Measurements from ENCODE around the gene XPR1.
"Not testable (repeated sequence)": the region's sequence is repeated elsewhere in the genome, so short reads cannot be mapped to it uniquely, and the experiment has no call there.

The XPR1 gene

GRCh38 chr1:180815188-180815587 is 183.4 kb downstream of the XPR1 start:
- H3K79me2 ChIP-seq (ENCODE audit: insufficient read depth, low read length) = no peaks in the 10 kb centered on the region
- no peak overlapping the region for H3K4me2 ChIP-seq (ENCODE audit: low read depth, low read length, poor library complexity, severe bottlenecking)
- H4K20me1 ChIP-seq (ENCODE audit: insufficient read depth, low read length, poor library complexity, severe bottlenecking) = no peaks in the 10 kb centered on the region
- H3K4me3 ChIP-seq (ENCODE audit: low read length, poor library complexity, severe bottlenecking) = no peak overlapping the region
- no peak overlapping the region for H3K9ac ChIP-seq (ENCODE audit: low read depth, low read length, poor library complexity, severe bottlenecking)
- no peaks in the 10 kb centered on the region for H3K9me3 ChIP-seq (ENCODE audit: insufficient read depth, low read depth, low read length)
- TF ChIP-seq EZH2phosphoT487 (IDR thresholded peaks at IDR 0.05; ENCODE audit: borderline replicate concordance) (no peak), CTCF (conservative IDR thresholded peaks at IDR 0.05; ENCODE audit: low read length) (no peak)
- H3K27me3 ChIP-seq (ENCODE audit: insufficient read depth, low read length, poor library complexity, severe bottlenecking) = no peaks in the 10 kb centered on the region
- H3K4me1 ChIP-seq (ENCODE audit: insufficient read depth, low read length, poor library complexity, severe bottlenecking) = peaks cover 6% of the 10 kb centered on the region
- H3K9me2 ChIP-seq (replicated peaks; ENCODE audit: low read depth, low read length) = no peaks in the 10 kb centered on the region
- peaks cover 14% of the 10 kb centered on the region; the same call in 1 of the 2 replicates for H3K36me3 ChIP-seq (ENCODE audit: insufficient read depth, low read length)
- H2AFZ ChIP-seq (ENCODE audit: low read length) = no peak overlapping the region
- no peaks in the 10 kb centered on the region for H3F3A ChIP-seq (ENCODE audit: low read depth)

GRCh38 chr1:180816132-180816531 is 184.3 kb downstream of the XPR1 start:
- Histone ChIP-seq H3K4me2 (ENCODE audit: low read depth, low read length, poor library complexity, severe bottlenecking) (no peak overlapping the region), H3K9me3 (ENCODE audit: insufficient read depth, low read depth, low read length) (no peaks in the 10 kb centered on the region), H3K4me1 (ENCODE audit: insufficient read depth, low read length, poor library complexity, severe bottlenecking) (peaks cover 6% of the 10 kb centered on the region), H3K27me3 (ENCODE audit: insufficient read depth, low read length, poor library complexity, severe bottlenecking) (no peaks in the 10 kb centered on the region), H4K20me1 (ENCODE audit: insufficient read depth, low read length, poor library complexity, severe bottlenecking) (no peaks in the 10 kb centered on the region), H3F3A (ENCODE audit: low read depth) (no peaks in the 10 kb centered on the region), H3K4me3 (ENCODE audit: low read length, poor library complexity, severe bottlenecking) (no peak overlapping the region), H2AFZ (ENCODE audit: low read length) (no peak overlapping the region), H3K79me2 (ENCODE audit: insufficient read depth, low read length) (no peaks in the 10 kb centered on the region), H3K9me2 (replicated peaks; ENCODE audit: low read depth, low read length) (no peaks in the 10 kb centered on the region), H3K9ac (ENCODE audit: low read depth, low read length, poor library complexity, severe bottlenecking) (no peak overlapping the region), H3K36me3 (ENCODE audit: insufficient read depth, low read length) (peaks cover 14% of the 10 kb centered on the region; the same call in 1 of the 2 replicates)
- TF ChIP-seq CTCF (conservative IDR thresholded peaks at IDR 0.05; ENCODE audit: low read length) (no peak), EZH2phosphoT487 (IDR thresholded peaks at IDR 0.05; ENCODE audit: borderline replicate concordance) (no peak)

- Histone ChIP-seq H3K9ac (ENCODE audit: low read depth, low read length, poor library complexity, severe bottlenecking) (no peak overlapping the region), H3K9me3 (ENCODE audit: insufficient read depth, low read depth, low read length) (no peaks in the 10 kb centered on the region), H3K4me3 (ENCODE audit: low read length, poor library complexity, severe bottlenecking) (no peak overlapping the region), H3K79me2 (ENCODE audit: insufficient read depth, low read length) (no peaks in the 10 kb centered on the region), H3K36me3 (ENCODE audit: insufficient read depth, low read length) (0 out of 2 replicates have a peak, but pooled peaks cover 6% of the 10 kb centered on the region), H3K9me2 (replicated peaks; ENCODE audit: low read depth, low read length) (no peaks in the 10 kb centered on the region), H3F3A (ENCODE audit: low read depth) (no peaks in the 10 kb centered on the region), H2AFZ (ENCODE audit: low read length) (no peak overlapping the region), H3K4me1 (ENCODE audit: insufficient read depth, low read length, poor library complexity, severe bottlenecking) (no peaks in the 10 kb centered on the region), H4K20me1 (ENCODE audit: insufficient read depth, low read length, poor library complexity, severe bottlenecking) (no peaks in the 10 kb centered on the region), H3K4me2 (ENCODE audit: low read depth, low read length, poor library complexity, severe bottlenecking) (no peak overlapping the region), H3K27me3 (ENCODE audit: insufficient read depth, low read length, poor library complexity, severe bottlenecking) (no peaks in the 10 kb centered on the region)
- no peak for TF ChIP-seq CTCF (conservative IDR thresholded peaks at IDR 0.05; ENCODE audit: low read length)
- no peak for TF ChIP-seq EZH2phosphoT487 (IDR thresholded peaks at IDR 0.05; ENCODE audit: borderline replicate concordance)
These were observed 190.1 kb downstream of the XPR1 start for GRCh38 chr1:180821970-180822369.

GRCh38 chr1:180831507-180831906 is 199.7 kb downstream of the XPR1 start:
- not testable (repeated sequence) for H3K9ac ChIP-seq (ENCODE audit: low read depth, low read length, poor library complexity, severe bottlenecking); H3K9me2 ChIP-seq (replicated peaks; ENCODE audit: low read depth, low read length); H3K27me3 ChIP-seq (ENCODE audit: insufficient read depth, low read length, poor library complexity, severe bottlenecking); H3K4me2 ChIP-seq (ENCODE audit: low read depth, low read length, poor library complexity, severe bottlenecking); H3K4me1 ChIP-seq (ENCODE audit: insufficient read depth, low read length, poor library complexity, severe bottlenecking); H3F3A ChIP-seq (ENCODE audit: low read depth); H2AFZ ChIP-seq (ENCODE audit: low read length); H3K4me3 ChIP-seq (ENCODE audit: low read length, poor library complexity, severe bottlenecking); H4K20me1 ChIP-seq (ENCODE audit: insufficient read depth, low read length, poor library complexity, severe bottlenecking); H3K79me2 ChIP-seq (ENCODE audit: insufficient read depth, low read length)
- Histone ChIP-seq H3K36me3 (ENCODE audit: insufficient read depth, low read length) (peaks cover 10% of the 10 kb centered on the region; the same call in 1 of the 2 replicates), H3K9me3 (ENCODE audit: insufficient read depth, low read depth, low read length) (peaks cover 14% of the 10 kb centered on the region; the same call in 1 of the 2 replicates)

GRCh38 chr1:180833180-180833579 is 201.4 kb downstream of the XPR1 start:
- H3K36me3 ChIP-seq (ENCODE audit: insufficient read depth, low read length); H3K9me2 ChIP-seq (replicated peaks; ENCODE audit: low read depth, low read length); H4K20me1 ChIP-seq (ENCODE audit: insufficient read depth, low read length, poor library complexity, severe bottlenecking); H3K27me3 ChIP-seq (ENCODE audit: insufficient read depth, low read length, poor library complexity, severe bottlenecking); H3K4me1 ChIP-seq (ENCODE audit: insufficient read depth, low read length, poor library complexity, severe bottlenecking); H3K79me2 ChIP-seq (ENCODE audit: insufficient read depth, low read length); H3K4me2 ChIP-seq (ENCODE audit: low read depth, low read length, poor library complexity, severe bottlenecking); H3K9ac ChIP-seq (ENCODE audit: low read depth, low read length, poor library complexity, severe bottlenecking); H3F3A ChIP-seq (ENCODE audit: low read depth); H2AFZ ChIP-seq (ENCODE audit: low read length); H3K4me3 ChIP-seq (ENCODE audit: low read length, poor library complexity, severe bottlenecking): not testable (repeated sequence)
- H3K9me3 ChIP-seq (ENCODE audit: insufficient read depth, low read depth, low read length) = peaks cover 14% of the 10 kb centered on the region; the same call in 1 of the 2 replicates

All from Loucy (cell line).